Liver (tissue), 9 donors: Measurements from ENCODE around the gene NAIF1. TPM values are rescaled to one million over a fixed set of nuclear protein-coding genes. Genes with fewer than 3 reads are reported as not detected.

Source experiments
- DNase-seq: peaks from one replicate; pipeline ENCODE4 v3.0.0-alpha.2; 2017; ENCODE audit warnings: low spot score
- H3K27ac ChIP-seq, 2 donors: one replicate each; pipeline ENCODE4 v1.7.0; 2013; ENCODE audit warnings: inconsistent platforms in 2 of 2, low read length in 2 of 2, control low read depth in 1 of 2, low read depth in 1 of 2, mild to moderate bottlenecking in 1 of 2
- H3K27me3 ChIP-seq, 4 donors: one replicate each; pipeline versions ENCODE4 v1.6.1 to v1.7.0; 2013; ENCODE audit warnings: low read length in 3 of 4, inconsistent platforms in 1 of 4, mild to moderate bottlenecking in 1 of 4, moderate library complexity in 1 of 4; ENCODE audit not compliant: control insufficient read depth in 4 of 4, insufficient read depth in 4 of 4
- H3K36me3 ChIP-seq, 4 donors: one replicate each; pipeline versions ENCODE4 v1.6.1 to v1.7.0; 2013; ENCODE audit warnings: low read length in 3 of 4, mild to moderate bottlenecking in 3 of 4, low read depth in 1 of 4, moderate library complexity in 1 of 4; ENCODE audit not compliant: control insufficient read depth in 4 of 4, insufficient read depth in 3 of 4
- H3K4me1 ChIP-seq, 4 donors: one replicate each; pipeline versions ENCODE4 v1.6.1 to v1.7.0; 2013; ENCODE audit warnings: low read length in 3 of 4, mild to moderate bottlenecking in 3 of 4, moderate library complexity in 1 of 4; ENCODE audit not compliant: control insufficient read depth in 4 of 4, insufficient read depth in 4 of 4
- H3K4me3 ChIP-seq, 3 donors: one replicate each; pipeline versions ENCODE4 v1.6.1 to v1.7.0; 2013; ENCODE audit warnings: low read length in 3 of 3, control low read depth in 1 of 3, low read depth in 1 of 3, mild to moderate bottlenecking in 1 of 3
- H3K9ac ChIP-seq, 2 donors: one replicate each; pipeline ENCODE4 v1.7.0; 2013; ENCODE audit warnings: low read length in 2 of 2, mild to moderate bottlenecking in 2 of 2, moderate library complexity in 2 of 2, control low read depth in 1 of 2, low read depth in 1 of 2
- H3K9me3 ChIP-seq, 4 donors: one replicate each; pipeline versions ENCODE4 v1.6.1 to v1.7.0; 2013; ENCODE audit warnings: low read length in 3 of 4; ENCODE audit not compliant: control insufficient read depth in 4 of 4
- ATF3 ChIP-seq: IDR thresholded peaks from 2 replicates; pipeline ENCODE4 v1.6.1; 2016; ENCODE audit warnings: antibody characterized with exemption
- FOXA2 ChIP-seq: IDR thresholded peaks from 2 replicates; pipeline ENCODE4 v1.6.1; 2016; ENCODE audit warnings: antibody characterized with exemption
- GABPA ChIP-seq, 2 donors: IDR thresholded peaks in 1 of 2; conservative IDR thresholded peaks in 1 of 2; 2 replicates each; pipeline ENCODE4 v1.6.1; 2016; ENCODE audit warnings: antibody characterized with exemption in 2 of 2, mild to moderate bottlenecking in 1 of 2, moderate library complexity in 1 of 2
- HNF4A ChIP-seq, 2 donors: conservative IDR thresholded peaks; 2 replicates each; pipeline ENCODE4 v1.6.1; 2016; ENCODE audit warnings: antibody characterized with exemption in 2 of 2, mild to moderate bottlenecking in 2 of 2
- HNF4G ChIP-seq: IDR thresholded peaks from 2 replicates; pipeline ENCODE4 v1.6.1; 2016; ENCODE audit warnings: antibody characterized with exemption
- JUND ChIP-seq, 2 donors: IDR thresholded peaks; 2 replicates each; pipeline ENCODE4 v1.6.1; 2016; ENCODE audit warnings: antibody characterized with exemption in 2 of 2
- NR2F2 ChIP-seq: IDR thresholded peaks from 2 replicates; pipeline ENCODE4 v1.6.1; 2016; ENCODE audit warnings: antibody characterized with exemption
- RAD21 ChIP-seq, 2 donors: IDR thresholded peaks; 2 replicates each; pipeline ENCODE4 v1.6.1; 2016; ENCODE audit warnings: antibody characterized with exemption in 2 of 2, mild to moderate bottlenecking in 2 of 2
- REST ChIP-seq: IDR thresholded peaks from 2 replicates; pipeline ENCODE4 v1.6.1; 2016; ENCODE audit warnings: antibody characterized with exemption, mild to moderate bottlenecking
- RXRA ChIP-seq, 2 donors: IDR thresholded peaks; 2 replicates each; pipeline ENCODE4 v1.6.1; 2017 to 2018; ENCODE audit warnings: antibody characterized with exemption in 2 of 2, mild to moderate bottlenecking in 1 of 2
- SP1 ChIP-seq: IDR thresholded peaks from 2 replicates; pipeline ENCODE4 v1.6.1; 2018; ENCODE audit warnings: antibody characterized with exemption, mild to moderate bottlenecking
- TAF1 ChIP-seq: conservative IDR thresholded peaks from 2 replicates; pipeline ENCODE4 v1.6.1; 2016; ENCODE audit warnings: antibody characterized with exemption, mild to moderate bottlenecking
- YY1 ChIP-seq: IDR thresholded peaks from 2 replicates; pipeline ENCODE4 v1.6.1; 2016; ENCODE audit warnings: antibody characterized with exemption, mild to moderate bottlenecking
- WGBS: extraction: QIAGEN DNeasy Blood & Tissue Kit; methylation state at CpG from one replicate; pipeline ENCODE4 v1.1.7; 2013; 5-methylcytosine and 5-hydroxymethylcytosine counted together
- polyA plus RNA-seq, 2 donors: library from polyadenylated mRNA; stranded (reverse) in 1 of 2; unstranded in 1 of 2; fragments of 200-250 nt in 1 of 2; fragments of >200 nt in 1 of 2; fragmentation: Nextera tagmentation in 1 of 2; extraction: Ambion mirVana in 1 of 2; gene quantifications; one replicate each; pipeline versions ENCODE4 v1.2.1 to v1.2.3, GENCODE V29; 2013 to 2015
- total RNA-seq, 2 donors: library from RNA; depleted of rRNA; stranded (reverse); fragments of >200 nt; gene quantifications; one replicate each; pipeline ENCODE4 v1.2.3, GENCODE V29; 2014
- TF ChIP-seq, protein P1 (sequence below): fragments of 150-350 bp; IDR thresholded peaks from 2 replicates; pipeline ENCODE4 v1.5.1; 2017; ENCODE audit warnings: improper control_type of control experiment, low read depth, low read length; ENCODE audit not compliant: missing input control
- donor health status: healthy.
- donor health status: healthy.
- donor health status: healthy.
- donor health status: healthy.
- donor health status: healthy.

The NAIF1 gene
- total and polyA plus RNA-seq, 4 donors, result 2.5 to 6.5 (median 4.7) TPM

- Histone ChIP-seq H3K9me3 (no peaks in the 10 kb centered on the region), H3K27ac (peak overlapping the region in 1 of 2 donors; percentile 82), H3K4me3 (peak overlapping the region; percentile 39 to 73 (median 57)), H3K9ac (no peak overlapping the region), H3K4me1 (peaks cover 16 to 43% (median 24%) of the 10 kb centered on the region in 4 donors), H3K36me3 (peaks cover 0 to 6% (median under 1%) of the 10 kb centered on the region in 4 donors), H3K27me3 (no peaks in the 10 kb centered on the region)
- DNase-seq, result no peak
- 91% methylated on average over 18 of the region's 18 CpGs for WGBS
- TF ChIP-seq, protein P1, sequence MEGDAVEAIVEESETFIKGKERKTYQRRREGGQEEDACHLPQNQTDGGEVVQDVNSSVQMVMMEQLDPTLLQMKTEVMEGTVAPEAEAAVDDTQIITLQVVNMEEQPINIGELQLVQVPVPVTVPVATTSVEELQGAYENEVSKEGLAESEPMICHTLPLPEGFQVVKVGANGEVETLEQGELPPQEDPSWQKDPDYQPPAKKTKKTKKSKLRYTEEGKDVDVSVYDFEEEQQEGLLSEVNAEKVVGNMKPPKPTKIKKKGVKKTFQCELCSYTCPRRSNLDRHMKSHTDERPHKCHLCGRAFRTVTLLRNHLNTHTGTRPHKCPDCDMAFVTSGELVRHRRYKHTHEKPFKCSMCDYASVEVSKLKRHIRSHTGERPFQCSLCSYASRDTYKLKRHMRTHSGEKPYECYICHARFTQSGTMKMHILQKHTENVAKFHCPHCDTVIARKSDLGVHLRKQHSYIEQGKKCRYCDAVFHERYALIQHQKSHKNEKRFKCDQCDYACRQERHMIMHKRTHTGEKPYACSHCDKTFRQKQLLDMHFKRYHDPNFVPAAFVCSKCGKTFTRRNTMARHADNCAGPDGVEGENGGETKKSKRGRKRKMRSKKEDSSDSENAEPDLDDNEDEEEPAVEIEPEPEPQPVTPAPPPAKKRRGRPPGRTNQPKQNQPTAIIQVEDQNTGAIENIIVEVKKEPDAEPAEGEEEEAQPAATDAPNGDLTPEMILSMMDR, result no peak
- peak; percentile 12 for TF ChIP-seq YY1
Measured at GRCh38 chr9:128065907-128066712, 1.0 kb downstream of the NAIF1 start.

- 76% methylated on average over 28 of the region's 28 CpGs for WGBS
- Histone ChIP-seq H3K27me3 (no peaks in the 10 kb centered on the region), H3K4me3 (no peak overlapping the region), H3K9ac (no peak overlapping the region), H3K36me3 (peaks cover 0 to 6% (median under 1%) of the 10 kb centered on the region in 4 donors), H3K4me1 (peaks cover 12 to 23% (median 15%) of the 10 kb centered on the region in 4 donors), H3K27ac (no peak overlapping the region), H3K9me3 (no peaks in the 10 kb centered on the region)
- DNase-seq, result no peak
- no peak for TF ChIP-seq TAF1
- peak; percentile 67 to 79 for TF ChIP-seq RXRA (IDR thresholded peaks at IDR 0.05)
- peak; percentile 25 for TF ChIP-seq SP1
- peak; percentile 61 for TF ChIP-seq YY1
- TF ChIP-seq RAD21 (IDR thresholded peaks at IDR 0.05), result peak in 1 of 2 donors; percentile 15
- no peak for TF ChIP-seq NR2F2
- peak; percentile 36 to 74 for TF ChIP-seq HNF4A (conservative IDR thresholded peaks at IDR 0.05)
Measured at GRCh38 chr9:128062846-128063831, 4.0 kb downstream of the NAIF1 start.

- TF ChIP-seq GABPA (IDR thresholded peaks at IDR 0.05 in 1 of 2, conservative IDR thresholded peaks at IDR 0.05 in 1 of 2), result no peak
- TF ChIP-seq ATF3, result no peak
- TF ChIP-seq REST, result no peak
- TF ChIP-seq FOXA2, result no peak
- no peak for TF ChIP-seq HNF4G
- no peak for TF ChIP-seq HNF4A (conservative IDR thresholded peaks at IDR 0.05)
- TF ChIP-seq TAF1, result no peak
- no peak for TF ChIP-seq JUND (IDR thresholded peaks at IDR 0.05)
- TF ChIP-seq, protein P1, result no peak
- TF ChIP-seq RAD21 (IDR thresholded peaks at IDR 0.05), result no peak
- no peak for TF ChIP-seq NR2F2
- no peak for TF ChIP-seq RXRA (IDR thresholded peaks at IDR 0.05)
- Histone ChIP-seq H3K27me3 (no peaks in the 10 kb centered on the region), H3K36me3 (peaks cover 0 to 6% (median under 1%) of the 10 kb centered on the region in 4 donors), H3K4me1 (peaks cover 12 to 31% (median 18%) of the 10 kb centered on the region in 4 donors), H3K27ac (no peak overlapping the region), H3K9me3 (no peaks in the 10 kb centered on the region), H3K4me3 (no peak overlapping the region), H3K9ac (no peak overlapping the region)
- no peak for DNase-seq
- 74% methylated on average over 6 of the region's 6 CpGs for WGBS
Measured at GRCh38 chr9:128062279-128062678, 4.8 kb downstream of the NAIF1 start.
